Activated CD4-positive, alpha-beta T cell treated with anti-CD3 and anti-CD28 coated beads, Interleukin-2, Interleukin-6, amounts not matched to agents 100 ng/mL and 50 ng/mL, durations not matched to agents 16 hours and 8 hours (primary cell): Measurements from ENCODE around the gene HTR3D.
"Not testable (repeated sequence)": the region's sequence is repeated elsewhere in the genome, so short reads cannot be mapped to it uniquely, and the experiment has no call there.

Source experiments
- DNase-seq: peaks from one replicate; pipeline ENCODE4 v3.0.0-alpha.2; 2020

Gene HTR3D

DNA sequence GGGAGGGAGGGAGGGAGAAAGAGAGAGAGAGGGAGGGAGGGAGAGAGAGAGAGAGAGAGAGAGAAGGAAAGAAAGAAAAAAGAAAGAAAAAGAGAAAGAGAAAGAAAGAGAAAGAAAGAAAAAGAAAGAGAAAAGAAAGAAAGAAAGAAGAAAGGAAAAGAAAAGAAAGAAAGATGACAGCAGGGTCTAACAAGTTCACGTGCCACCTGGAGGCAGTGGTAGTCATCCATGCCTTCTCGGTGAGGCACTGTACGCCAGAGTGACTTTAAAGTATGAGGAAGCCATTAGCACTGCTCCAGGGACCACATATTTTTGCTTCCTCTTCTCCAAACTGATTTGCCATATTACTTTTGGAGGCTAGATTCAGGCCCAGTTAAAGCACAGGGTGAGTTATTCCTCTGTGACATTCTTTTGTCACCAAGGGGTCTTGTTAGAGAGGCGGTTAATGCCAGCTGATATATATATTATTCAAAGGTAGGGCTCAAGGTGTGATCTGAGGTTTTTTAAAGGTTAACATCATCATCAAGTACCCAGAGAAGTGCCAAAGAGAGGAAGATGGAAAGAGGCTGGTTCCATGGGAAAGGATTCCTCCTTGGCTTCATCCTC is at the start of gene HTR3D:
Gene HTR3D, plus strand, starts transcription at position 556 of the 606 bp plus-strand sequence. Its CDS starts 0 bp downstream, at position 556.
- no peak for DNase-seq

DNA sequence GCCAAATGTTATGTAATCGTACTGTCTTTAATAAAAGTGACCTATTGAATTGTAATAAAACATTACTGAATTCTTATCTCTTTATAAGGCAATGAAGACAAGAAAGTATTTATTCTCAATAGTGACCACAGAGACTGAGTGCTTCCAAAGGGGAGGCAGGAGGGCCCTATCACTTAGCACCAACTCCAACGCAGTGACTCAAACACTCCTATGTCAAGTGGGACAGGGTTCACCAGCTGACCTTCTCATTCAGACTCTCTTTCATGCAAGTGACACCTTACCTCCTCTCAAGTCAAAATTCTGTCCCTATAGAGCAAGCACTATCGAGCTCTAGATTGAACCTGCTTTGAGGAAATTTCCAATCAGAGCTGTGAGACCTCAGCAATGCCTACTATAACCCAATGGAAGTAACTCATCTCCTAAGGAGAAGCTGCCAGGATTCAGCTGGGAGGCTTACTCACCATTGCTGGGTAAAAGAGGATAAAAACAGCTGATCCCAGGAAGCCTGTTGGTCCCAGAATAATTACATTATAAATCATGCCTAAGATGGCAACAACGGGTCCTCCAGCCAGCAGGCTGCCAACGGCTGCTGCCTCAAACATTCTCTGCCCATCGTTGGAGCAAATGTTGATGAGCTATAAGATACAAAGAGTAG is 49.4 kb upstream of the HTR3D start:
- DNase-seq = no peak

DNA sequence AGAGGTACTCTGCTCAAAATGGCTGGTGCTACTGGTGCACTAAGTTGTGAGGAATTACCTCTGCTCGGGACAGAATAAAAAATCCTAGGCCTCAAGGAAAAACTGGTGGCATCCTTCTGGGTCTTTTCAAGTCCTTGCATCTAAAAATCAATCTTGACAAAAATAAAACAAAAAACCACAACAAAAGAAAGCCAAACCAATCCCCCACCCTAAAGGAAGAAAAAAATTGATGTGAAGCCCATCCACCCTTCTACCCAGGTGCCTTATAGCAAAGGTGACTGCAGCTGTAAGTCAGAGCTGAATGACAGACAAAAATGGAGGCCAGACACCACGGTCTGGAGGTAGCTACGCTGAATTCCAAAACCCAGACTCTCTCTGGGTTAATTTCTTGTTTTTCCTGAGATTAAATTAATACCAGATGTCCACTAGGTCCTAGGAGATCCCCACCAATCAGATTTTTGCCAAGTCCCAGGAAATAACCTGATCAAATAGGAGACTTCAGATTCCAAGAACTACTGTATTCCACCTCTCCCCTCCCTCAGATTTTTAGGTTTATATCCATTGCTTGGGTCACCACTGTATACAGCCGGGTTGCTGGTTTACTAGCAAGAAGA is 47.3 kb upstream of the HTR3D start:
- DNase-seq = no peak

GRCh38 chr3:183984749-183985729 is 46.5 kb upstream of the HTR3D start:
- no peak for DNase-seq

GRCh38 chr3:183987000-183987600 is 44.4 kb upstream of the HTR3D start:
- no peak for DNase-seq

DNA sequence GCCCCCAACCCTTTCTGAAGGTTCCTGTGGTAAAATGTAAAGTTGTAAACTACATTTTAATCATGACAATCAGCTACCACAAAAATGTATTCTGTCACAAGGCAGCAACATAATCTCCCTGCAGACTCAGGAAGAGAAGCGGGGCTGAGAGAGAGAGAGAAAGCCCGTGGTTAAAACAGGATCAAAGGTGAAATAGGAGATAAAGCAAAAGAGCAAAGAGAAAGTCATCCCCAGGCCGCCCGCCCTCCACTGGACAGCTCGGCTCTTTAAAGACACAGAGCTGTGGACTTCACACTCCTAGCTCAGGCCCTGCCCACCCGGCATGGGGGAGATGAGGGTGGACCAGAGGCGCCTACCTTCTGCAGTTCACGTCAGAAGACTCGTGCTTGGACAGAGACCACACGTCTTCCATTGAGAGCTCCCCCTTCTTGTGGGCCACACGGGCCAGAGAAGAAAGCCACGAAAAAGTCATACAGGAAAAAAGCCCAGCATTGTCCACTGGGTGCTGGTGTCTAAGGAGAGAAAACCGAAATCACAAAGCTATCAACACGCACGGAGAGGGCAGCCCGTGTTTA is 43.2 kb upstream of the HTR3D start:
- DNase-seq = no peak

GRCh38 chr3:183991403-183991802 is 40.1 kb upstream of the HTR3D start:
- DNase-seq = no peak

DNA sequence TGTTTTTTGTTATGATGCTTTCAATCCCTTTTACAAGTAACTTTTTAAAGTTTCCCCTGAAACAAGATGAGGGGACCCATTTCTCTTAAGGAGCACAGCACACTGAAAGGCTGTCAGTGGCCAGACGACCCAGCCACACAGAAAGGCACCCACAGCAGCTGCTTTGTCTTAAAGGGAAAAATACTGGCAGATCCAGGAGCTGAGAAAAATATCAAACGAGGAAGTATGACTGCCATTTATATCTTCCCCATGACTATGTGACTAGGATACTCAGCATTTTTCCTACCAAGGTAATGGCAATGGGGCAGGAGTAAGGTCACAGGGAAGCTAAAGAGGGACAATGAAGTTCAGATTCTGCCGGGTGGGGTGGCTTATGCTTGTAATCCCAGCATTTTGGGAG is 29.8 kb upstream of the HTR3D start:
- no peak for DNase-seq

DNA sequence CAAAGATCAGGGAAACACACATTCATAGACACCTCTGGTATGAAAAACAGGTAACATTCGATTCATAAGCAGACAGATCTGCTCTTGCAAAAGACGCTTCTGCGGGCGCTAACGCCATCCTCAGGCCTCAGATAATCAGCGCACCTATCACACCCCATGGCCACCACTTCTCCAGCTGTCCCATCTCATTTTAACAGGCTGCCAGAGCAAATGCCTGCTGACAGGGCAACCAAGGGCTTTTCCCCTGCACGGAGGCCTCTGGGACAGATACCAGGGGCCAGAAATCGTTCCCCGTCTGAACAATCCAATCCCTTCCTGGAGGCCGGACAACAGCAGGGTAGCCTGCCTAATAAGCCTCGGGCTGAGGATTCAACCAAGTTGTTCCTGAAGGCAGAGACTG is 29.1 kb upstream of the HTR3D start:
- no peak for DNase-seq

DNA sequence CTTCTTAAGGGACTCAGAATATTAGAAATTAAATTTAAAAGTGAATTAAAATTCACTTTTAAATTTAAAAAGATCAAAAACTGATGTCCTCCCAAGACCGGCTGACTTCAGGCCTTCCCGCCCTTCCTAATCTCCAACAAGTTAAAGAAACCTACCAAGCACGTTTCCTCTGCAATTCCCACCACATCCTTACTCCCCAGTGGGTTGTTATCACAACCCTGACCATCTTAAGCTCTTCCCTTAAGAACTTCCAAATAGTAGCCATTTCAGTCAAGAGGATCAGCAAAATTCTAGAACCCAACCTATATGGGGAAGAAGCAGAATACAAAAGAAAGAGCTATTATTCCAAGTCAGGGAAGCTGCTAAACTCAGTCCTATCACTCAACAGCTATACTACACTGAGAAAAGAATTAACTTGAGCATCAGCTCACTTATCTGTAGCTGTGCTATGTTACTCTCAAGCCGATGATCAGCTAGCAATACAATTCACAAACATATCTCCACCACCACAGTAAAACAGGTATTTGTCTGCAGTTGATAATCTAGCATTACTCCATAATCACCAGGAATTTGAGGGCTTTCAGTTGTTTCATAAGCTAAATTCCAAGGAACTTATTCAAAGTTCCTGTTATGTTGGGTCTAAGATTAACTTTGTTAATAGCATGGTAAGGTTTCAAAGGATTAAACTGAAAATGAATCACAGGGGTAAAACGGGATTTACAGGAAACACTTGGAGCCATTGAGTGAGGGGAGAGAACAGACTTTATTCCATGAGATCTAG is 28.2 kb upstream of the HTR3D start:
- DNase-seq = no peak

DNA sequence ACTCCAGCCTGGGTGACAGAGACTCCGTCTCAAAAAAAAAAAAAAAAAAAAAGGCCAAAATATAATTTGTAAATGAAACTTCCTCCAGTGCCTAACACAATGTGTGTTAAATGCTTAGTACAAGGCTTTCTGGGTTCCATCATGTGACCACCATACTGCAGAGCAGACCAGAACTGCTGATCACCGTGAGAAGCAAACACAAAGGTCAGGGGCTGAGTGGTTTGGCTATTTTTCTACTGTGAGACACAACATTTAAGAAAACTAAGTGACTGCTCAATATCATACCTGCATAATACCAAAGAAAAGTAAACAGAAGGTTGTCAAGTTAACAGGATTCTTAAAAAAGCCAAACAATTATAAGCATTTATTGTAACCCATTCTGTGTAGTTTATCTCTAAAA is 27.1 kb upstream of the HTR3D start:
- no peak for DNase-seq

DNA sequence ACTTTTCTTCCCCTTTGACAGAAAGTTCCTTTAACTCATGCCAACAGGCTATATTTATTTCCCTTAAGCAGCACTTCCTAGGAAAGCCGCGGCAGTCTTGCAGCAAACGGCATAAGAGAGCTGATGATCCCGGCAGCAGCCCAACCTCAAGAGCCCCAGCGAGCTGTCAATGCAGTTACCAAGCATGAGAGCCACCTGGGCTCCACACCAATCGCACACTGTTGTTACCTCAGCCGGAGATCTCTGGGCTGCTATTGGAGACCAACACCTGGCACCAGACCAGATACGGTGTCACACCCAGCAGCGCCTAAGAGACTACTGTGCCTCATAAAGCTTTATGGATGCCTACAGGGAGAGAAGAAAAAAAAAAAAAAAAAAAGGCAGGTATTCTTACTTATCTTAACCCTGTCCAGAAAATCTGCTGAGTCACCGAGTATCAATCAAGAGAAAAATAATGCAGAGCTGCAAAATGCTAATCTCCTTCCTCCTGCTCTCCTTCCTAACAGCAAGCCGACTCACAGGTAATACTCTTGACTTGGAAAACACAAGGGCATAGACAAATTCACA is 25.5 kb upstream of the HTR3D start:
- peak; percentile 20 for DNase-seq

GRCh38 chr3:184007143-184007813 is 24.3 kb upstream of the HTR3D start:
- DNase-seq = not testable (repeated sequence)

DNA sequence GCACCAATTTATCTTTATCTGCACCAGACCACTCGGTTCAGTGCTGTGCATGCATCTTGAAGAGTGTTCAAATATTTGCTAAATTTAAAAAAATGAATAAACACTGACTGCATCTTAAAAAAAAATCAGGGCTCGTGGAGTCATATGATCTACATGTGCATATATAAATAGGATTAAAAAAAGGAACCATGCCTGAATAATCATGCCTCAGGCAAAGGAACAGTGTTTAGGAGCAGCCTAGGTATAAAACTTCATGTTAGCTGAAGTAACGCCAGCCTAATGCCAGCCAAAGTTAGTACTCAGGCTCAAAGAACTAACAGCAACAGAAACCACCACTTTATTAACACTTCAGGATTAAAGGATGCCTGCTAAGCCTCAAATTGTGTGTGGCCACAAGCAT is 23.4 kb upstream of the HTR3D start:
- DNase-seq = no peak

GRCh38 chr3:184011230-184011876 is 20.2 kb upstream of the HTR3D start:
- DNase-seq = no peak

DNA sequence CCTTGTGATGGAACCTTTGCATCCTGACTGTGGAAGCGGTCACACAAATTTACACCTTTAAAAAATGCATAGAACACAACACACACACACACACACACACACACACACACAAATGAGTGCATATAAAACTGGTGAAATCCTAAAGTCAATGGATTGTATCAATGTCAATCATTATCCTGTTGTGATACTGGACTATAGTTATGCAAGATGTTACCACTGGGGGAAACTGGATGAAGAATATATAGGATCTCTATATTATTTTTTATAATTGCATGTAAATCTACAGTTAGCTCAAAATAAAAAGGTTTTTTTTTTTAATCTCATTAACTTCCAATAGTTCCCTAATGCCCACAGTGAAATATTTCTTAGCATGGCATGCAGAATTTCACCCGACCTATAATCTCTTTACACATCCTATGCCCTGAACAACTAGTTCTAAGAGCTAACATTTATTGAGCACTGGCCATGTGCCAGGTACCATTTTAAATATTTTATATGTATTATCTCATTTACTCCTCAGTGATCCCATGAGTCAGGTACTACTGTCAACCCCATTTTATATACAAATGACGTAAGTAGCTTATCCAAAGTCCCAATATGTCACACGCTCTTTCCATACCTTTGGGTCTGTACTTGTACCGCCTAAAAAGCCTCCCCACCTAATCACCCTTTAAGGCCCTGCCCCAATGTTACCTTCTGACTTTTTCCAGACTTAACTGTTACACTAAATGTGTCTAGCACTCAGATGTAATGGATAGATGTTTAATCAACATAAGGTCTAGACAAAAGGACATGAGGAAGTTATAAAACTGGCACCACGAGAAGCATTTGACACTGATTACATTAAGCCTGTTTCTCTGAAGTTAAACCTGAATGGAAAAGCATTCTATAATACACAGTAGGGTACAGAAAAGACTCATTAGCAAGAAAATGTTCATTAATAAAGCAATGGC is 19.3 kb upstream of the HTR3D start:
- no peak for DNase-seq

DNA sequence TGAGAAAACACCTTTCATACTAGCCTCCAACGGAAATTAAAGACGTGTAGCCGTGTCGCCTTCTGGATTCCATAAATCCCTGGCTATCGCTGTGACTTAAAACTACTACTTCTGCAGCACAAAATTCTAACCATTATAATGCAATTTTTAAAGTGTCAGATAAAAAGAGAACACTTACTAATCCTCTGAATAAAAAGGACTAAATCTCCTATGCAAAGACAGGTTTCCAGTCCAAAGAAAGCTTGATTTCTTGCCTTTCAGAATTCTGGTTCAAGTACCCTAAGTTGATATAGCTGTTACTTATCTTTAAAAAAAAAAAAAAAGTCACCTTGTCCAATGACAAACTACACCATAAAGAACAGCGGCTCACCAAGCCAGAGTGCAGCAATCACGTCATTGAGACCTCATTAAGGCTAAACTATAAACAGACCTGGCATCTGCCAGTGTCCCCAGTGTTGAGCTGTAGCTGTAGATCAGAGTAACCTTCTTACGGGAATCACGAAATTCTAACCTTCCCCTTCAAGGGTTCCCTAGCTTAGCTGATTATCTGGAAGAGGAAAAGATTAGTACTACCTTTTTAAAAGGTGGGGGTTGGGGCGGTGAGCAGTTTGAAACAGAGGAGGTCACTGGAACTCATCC is 16.0 kb upstream of the HTR3D start:
- DNase-seq = no peak

- DNase-seq = no peak
Measured at GRCh38 chr3:184016169-184016570, 15.4 kb upstream of the HTR3D start.
